IgD-negative memory B cell (primary cell): ENCODE results near the gene MAD1L1. TPM values are rescaled to one million over a fixed set of nuclear protein-coding genes. Genes with fewer than 3 reads are reported as not detected.
"Not testable (repeated sequence)": the region's sequence is repeated elsewhere in the genome, so short reads cannot be mapped to it uniquely, and the experiment has no call there.

Source experiments
- H3K27ac Mint-ChIP-seq, 3 donors: one replicate each; pipeline ENCODE4 v1.8.0; 2020 to 2022; ENCODE audit warnings: mild to moderate bottlenecking in 3 of 3, mixed read lengths in 3 of 3, moderate library complexity in 1 of 3
- H3K27me3 Mint-ChIP-seq: one replicate; pipeline ENCODE4 v1.8.0; 2021; ENCODE audit warnings: mixed read lengths
- H3K36me3 Mint-ChIP-seq: one replicate; pipeline ENCODE4 v1.8.0; 2020; ENCODE audit warnings: mild to moderate bottlenecking, mixed read lengths
- H3K4me1 Mint-ChIP-seq, 3 donors: one replicate each; pipeline ENCODE4 v1.8.0; 2020 to 2022; ENCODE audit warnings: mixed read lengths in 3 of 3, mild to moderate bottlenecking in 1 of 3
- H3K4me3 Mint-ChIP-seq, 4 donors: one replicate each; pipeline ENCODE4 v1.8.0; 2020 to 2022; ENCODE audit warnings: mild to moderate bottlenecking in 4 of 4, mixed read lengths in 4 of 4, moderate library complexity in 3 of 4
- H3K9me3 Mint-ChIP-seq, 3 donors: one replicate each; pipeline ENCODE4 v1.8.0; 2020 to 2021; ENCODE audit warnings: mixed read lengths in 3 of 3, mild to moderate bottlenecking in 1 of 3
- polyA plus RNA-seq: library from polyadenylated mRNA; unstranded; fragments of 300-500 nt; fragmentation: Illumina TruSeq; gene quantifications from one replicate; pipeline ENCODE4 v1.2.3, GENCODE V29; 2021

Gene MAD1L1
- polyA plus RNA-seq, 1 donor from 2014 or later = 133 TPM

DNA sequence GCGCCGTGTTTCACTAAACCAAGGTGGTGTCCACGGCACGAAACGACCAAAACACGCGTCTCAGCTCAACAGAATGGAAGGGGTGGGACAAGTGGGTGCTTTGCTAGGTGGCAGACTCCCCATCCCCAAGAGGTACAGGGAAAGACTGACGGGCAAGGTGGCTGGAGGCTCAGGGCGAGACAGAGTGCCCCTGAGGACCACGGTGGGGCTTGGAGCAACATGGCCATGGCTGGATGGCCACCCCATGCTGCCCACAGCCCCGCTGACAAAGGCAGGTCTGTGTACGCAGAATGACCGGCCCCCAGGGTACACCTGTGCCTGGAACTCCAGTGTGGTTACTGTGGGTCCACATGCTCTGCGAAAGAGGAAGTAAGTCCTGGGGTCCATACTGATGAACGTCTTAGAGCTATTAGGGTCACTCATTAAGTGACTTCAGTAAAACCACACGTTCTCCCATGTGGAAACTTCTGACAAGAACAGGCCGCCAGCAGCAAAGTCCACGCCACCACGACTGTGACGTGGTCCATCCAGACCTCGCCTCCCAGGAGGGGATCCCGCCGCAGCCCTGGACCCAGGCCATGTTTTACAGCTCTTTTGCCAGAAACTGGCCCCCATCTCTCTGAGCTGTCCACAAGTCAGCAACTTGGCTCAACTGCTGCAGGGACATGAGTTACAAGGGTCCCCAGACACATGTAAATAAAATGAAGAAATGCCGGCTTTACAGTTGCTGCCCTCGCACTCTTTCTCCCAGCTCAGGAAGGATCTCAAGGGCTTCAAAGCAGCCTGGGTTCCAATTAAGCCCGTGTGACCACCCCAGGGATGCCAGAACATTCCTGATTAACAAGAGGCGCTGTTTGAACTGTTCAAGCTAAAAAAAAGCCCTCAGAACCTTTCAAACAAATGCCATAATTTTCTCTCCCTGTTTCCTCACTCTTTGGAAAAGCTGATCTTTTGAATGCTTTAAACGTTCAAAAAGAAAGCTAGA lies 66.8 kb downstream of the MAD1L1 start:
- peaks cover 7% of the 10 kb centered on the region for H3K36me3 Mint-ChIP-seq
- H3K27ac Mint-ChIP-seq = peak overlapping the region in 1 of 3 donors; percentile 97
- peaks cover 5 to 12% (median 7%) of the 10 kb centered on the region in 3 donors for H3K4me1 Mint-ChIP-seq
- H3K9me3 Mint-ChIP-seq = no peaks in the 10 kb centered on the region
- no peak overlapping the region for H3K4me3 Mint-ChIP-seq
- H3K27me3 Mint-ChIP-seq = no peaks in the 10 kb centered on the region

DNA sequence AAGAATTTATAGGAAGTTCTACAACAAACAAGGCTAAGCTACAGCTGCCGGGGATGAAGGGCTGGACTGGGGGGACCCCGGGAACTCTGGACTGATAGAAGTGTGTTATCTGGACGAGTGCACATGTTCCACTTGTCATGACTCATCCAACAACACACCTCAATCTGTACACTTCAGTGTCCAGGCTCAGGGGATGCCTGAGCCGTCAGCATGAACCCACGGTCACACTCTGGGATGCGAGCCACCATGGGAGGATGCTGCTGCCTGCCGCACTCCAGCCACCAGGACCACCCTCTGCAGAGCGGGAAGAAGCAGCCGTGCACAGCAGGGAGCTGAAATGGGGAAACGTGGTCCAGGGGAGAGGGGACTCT lies 67.5 kb downstream of the MAD1L1 start:
- Mint-ChIP-seq H3K9me3 (no peaks in the 10 kb centered on the region), H3K4me1 (peaks cover 5 to 12% (median 7%) of the 10 kb centered on the region in 3 donors), H3K36me3 (peaks cover 7% of the 10 kb centered on the region), H3K27ac (peak overlapping the region in 1 of 3 donors; percentile 97), H3K4me3 (peak overlapping the region in 1 of 4 donors; percentile 90), H3K27me3 (no peaks in the 10 kb centered on the region)

DNA sequence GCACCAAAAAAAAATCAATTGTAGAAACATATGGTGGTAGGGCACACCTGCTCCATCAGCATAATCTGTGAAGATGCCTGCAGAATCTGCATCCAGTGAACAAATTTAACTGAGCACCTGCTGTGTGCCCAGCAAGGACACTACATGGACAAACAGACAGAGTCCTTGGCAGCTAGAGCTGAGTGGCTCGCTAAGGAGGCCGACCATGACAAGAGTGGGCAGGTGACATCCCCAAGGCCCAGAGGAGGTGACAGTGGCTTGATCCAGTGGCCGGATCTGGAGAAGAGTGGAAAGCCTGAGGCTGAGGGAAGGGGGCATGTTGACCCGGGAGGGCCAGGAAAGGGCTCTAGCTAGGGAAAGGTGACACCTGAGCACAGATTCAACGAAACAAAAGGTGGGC lies 68.1 kb downstream of the MAD1L1 start:
- H3K36me3 Mint-ChIP-seq = peaks cover 7% of the 10 kb centered on the region
- H3K4me3 Mint-ChIP-seq = no peak overlapping the region
- H3K27ac Mint-ChIP-seq = no peak overlapping the region
- no peaks in the 10 kb centered on the region for H3K9me3 Mint-ChIP-seq
- no peaks in the 10 kb centered on the region for H3K27me3 Mint-ChIP-seq
- peaks cover 5 to 12% (median 7%) of the 10 kb centered on the region in 3 donors for H3K4me1 Mint-ChIP-seq

DNA sequence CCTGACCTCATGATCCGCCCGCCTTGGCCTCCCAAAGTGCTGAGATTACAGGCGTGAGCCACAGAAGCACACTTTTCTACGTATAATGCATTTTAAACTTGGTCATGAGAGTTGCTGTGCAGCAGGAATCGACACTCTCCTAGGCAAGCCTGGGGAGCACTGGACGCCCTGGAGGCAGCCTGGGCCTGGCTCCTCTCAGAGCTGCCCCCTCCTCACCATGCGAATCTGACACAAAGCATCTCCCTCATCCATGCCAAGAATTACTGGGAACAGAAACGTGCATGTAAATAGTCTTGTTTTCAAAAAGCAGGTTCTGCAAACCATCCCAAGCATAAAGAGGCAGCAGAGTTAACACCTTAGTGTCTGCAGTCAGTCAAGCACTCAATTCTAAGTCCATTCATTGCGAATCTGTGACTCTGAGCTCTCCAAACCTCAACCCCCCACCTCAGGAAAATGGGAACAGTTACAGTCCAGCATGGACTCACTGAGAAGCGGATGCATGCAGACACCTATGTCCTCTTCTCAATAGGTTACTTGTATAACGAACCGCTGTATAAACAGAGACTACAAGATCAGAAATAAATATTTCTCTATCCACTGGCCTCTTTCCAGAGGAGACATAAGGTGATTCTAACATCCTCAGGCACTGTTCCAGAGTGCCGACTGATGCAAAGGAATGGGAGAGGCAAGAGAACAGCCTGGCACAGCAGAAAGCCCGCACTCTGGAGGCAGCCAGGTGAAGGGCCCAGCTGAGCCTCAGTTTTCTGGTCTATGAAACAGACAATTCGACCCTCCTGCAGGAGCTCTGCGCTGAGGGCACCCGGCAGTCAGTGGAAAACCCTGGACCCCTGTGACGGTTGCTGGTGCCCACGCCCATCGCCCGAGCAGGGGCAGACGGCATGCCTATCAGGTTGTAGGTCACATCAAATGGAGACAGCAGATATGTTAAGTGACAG lies 68.9 kb downstream of the MAD1L1 start:
- peaks cover 6% of the 10 kb centered on the region for H3K36me3 Mint-ChIP-seq
- peaks cover 5 to 12% (median 7%) of the 10 kb centered on the region in 3 donors for H3K4me1 Mint-ChIP-seq
- peak overlapping the region in 1 of 4 donors; percentile 45 for H3K4me3 Mint-ChIP-seq
- H3K9me3 Mint-ChIP-seq = no peaks in the 10 kb centered on the region
- H3K27me3 Mint-ChIP-seq = no peaks in the 10 kb centered on the region
- peak overlapping the region in 1 of 3 donors; percentile 23 for H3K27ac Mint-ChIP-seq

DNA sequence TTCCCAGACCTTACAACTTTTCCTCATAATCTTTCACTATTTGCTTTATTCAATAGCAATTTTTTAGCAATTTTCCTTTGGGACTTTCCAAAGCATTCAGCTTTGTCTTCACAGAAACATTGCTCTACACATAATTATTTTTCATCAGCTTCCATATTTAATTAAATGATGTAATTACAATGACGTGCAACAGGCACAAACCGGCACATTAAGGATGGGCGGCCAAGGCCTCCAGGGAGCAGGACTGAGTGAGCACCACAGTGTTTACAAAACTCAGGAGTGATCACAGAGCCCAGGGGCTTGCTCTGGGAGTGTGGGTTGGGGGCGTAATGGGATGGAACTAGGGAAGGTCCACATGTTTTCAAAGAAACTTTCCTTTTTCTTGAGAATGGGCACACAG lies 69.8 kb downstream of the MAD1L1 start:
- Mint-ChIP-seq H3K27me3 (no peaks in the 10 kb centered on the region), H3K27ac (no peak overlapping the region), H3K4me3 (no peak overlapping the region), H3K36me3 (peaks cover 6% of the 10 kb centered on the region), H3K4me1 (peaks cover 5 to 12% (median 7%) of the 10 kb centered on the region in 3 donors), H3K9me3 (no peaks in the 10 kb centered on the region)

DNA sequence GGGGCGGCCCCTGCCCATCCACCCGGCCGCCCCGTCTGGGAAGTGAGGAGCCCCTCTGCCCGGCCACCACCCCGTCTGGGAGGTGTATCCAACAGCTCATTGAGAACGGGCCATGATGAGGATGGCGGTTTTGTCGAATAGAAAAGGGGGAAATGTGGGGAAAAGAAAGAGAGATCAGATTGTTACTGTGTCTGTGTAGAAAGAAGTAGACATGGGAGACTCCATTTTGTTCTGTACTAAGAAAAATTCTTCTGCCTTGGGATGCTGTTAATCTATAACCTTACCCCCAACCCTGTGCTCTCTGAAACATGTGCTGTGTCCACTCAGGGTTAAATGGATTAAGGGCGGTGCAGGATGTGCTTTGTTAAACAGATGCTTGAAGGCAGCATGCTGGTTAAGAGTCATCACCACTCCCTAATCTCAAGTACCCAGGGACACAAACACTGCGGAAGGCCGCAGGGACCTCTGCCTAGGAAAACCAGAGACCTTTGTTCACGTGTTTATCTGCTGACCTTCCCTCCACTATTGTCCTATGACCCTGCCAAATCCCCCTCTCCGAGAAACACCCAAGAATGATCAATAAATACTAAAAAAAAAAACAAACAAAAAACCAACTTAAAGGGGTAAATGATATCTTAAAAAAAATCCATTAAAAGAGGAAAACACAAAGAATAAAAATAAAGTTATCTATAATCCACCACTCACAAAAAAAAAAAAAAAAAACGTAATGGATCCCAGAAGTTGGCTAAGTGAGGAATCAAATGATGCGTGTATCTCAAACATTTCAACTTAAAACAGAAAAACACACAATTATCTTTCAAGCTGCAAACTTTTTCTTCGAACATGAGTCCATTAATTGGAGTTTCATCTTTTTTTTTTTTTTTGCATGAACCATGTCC lies 70.5 kb downstream of the MAD1L1 start:
- H3K27me3 Mint-ChIP-seq, H3K27ac Mint-ChIP-seq, H3K36me3 Mint-ChIP-seq, H3K4me3 Mint-ChIP-seq, H3K9me3 Mint-ChIP-seq: not testable (repeated sequence)
- H3K4me1 Mint-ChIP-seq = peaks cover 5 to 12% (median 7%) of the 10 kb centered on the region in 3 donors

DNA sequence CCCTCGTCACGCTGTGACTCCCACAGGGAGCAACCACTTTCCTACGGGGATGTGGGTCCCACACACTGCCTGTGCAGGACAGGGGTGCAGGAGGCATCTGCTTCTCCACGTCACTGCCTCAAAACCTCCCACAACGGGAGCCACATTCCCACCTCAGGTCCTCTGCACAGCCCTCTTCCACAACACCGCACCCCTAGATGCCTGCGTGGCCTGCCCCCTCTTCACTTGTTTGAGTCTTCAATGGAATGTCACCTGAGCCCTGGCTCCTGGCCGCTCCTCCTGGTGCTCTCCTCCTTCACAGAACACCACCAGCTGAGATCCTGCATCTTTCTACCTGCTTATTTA lies 73.6 kb downstream of the MAD1L1 start:
- Mint-ChIP-seq H3K27ac (peak overlapping the region in 1 of 3 donors; percentile 29), H3K9me3 (no peaks in the 10 kb centered on the region), H3K4me1 (peaks cover 0 to 3% (median under 1%) of the 10 kb centered on the region in 3 donors), H3K27me3 (no peaks in the 10 kb centered on the region), H3K4me3 (no peak overlapping the region), H3K36me3 (peaks cover 4% of the 10 kb centered on the region)

DNA sequence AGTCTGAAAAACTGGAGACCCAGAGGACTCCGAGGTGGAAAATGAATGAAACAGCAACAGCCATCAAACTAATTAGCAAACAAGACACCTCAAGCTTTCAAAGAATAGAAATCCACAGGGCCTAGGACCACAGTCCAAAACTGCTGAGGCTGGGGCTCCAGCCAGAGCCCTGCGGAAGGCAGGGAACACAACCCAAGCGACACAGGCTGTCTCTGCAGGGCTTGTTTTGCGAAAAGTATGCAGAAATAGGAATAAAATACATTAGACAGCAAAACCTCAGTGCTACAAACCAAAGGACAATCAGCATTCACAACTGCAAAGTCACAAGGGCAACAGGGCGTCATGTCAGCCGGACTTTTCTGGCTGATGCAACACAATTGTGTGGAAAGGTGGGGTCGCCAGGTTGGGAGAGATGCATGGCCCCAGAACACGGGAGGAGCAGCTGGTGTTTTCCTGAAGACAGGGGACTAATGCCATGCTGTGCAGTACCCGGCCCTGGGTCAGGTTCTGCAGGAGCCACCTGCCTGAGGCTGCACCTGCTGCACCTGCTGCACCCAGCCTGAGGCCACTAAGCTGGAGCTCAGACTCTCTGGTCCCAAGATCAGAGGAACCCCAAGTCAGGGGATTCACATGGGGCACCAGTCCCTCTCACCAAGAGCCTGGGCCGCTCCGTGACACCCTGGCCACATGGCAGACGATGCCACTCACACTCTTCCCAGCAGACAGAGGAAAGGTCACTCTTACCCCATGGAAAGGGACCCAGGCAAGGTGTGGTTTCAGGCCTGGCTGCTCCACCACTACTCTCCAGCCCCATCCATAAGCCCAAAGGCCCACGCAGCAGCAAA lies 74.2 kb downstream of the MAD1L1 start:
- H3K27me3 Mint-ChIP-seq = no peaks in the 10 kb centered on the region
- H3K27ac Mint-ChIP-seq = peak overlapping the region in 1 of 3 donors; percentile 29
- no peaks in the 10 kb centered on the region for H3K9me3 Mint-ChIP-seq
- no peak overlapping the region for H3K4me3 Mint-ChIP-seq
- H3K4me1 Mint-ChIP-seq = peaks cover 0 to 4% (median 3%) of the 10 kb centered on the region in 3 donors
- H3K36me3 Mint-ChIP-seq = peaks cover 4% of the 10 kb centered on the region

DNA sequence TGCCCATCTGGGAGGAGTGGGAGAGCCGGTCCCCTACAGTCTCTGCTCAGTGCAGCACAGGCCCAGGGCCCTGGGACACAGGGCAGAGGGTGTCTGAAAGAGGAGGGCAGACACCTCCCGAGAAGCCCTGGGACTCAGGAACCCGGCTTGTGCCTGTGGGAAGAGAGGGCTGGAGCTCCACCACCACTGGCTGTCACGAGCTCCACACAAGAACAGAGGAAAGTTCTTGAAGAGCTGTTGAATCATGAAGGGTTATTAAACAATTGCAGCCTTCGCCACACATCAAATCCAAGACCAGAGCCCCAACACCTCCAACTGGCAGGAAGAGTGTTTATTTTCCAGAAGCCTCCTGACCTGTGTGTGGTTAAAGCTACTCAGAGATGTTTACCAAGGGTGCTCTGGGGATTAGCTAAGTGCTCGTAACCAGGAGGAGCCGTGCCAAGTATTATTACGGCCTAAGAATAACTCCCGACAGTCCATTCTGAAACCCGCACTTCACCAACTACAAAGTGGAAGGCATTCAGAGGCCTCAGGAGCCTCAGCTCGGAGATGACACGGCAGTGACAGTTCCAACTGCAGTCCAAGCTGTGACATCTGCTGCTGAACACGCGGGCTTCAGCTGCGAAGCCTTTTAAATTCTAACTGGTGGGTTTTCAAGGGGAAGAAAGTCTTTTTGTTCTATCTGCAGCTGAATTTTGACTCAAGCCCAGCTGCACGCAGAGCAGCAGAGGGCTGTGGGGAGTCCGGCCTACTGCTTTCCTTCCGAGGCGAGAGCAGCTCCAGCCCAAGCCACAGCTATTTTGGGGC lies 75.1 kb downstream of the MAD1L1 start:
- Mint-ChIP-seq H3K9me3 (no peaks in the 10 kb centered on the region), H3K4me3 (no peak overlapping the region), H3K36me3 (peaks cover 1% of the 10 kb centered on the region), H3K4me1 (peaks cover 0 to 10% (median under 1%) of the 10 kb centered on the region in 3 donors), H3K27me3 (no peaks in the 10 kb centered on the region), H3K27ac (peak overlapping the region in 1 of 3 donors; percentile 85)

DNA sequence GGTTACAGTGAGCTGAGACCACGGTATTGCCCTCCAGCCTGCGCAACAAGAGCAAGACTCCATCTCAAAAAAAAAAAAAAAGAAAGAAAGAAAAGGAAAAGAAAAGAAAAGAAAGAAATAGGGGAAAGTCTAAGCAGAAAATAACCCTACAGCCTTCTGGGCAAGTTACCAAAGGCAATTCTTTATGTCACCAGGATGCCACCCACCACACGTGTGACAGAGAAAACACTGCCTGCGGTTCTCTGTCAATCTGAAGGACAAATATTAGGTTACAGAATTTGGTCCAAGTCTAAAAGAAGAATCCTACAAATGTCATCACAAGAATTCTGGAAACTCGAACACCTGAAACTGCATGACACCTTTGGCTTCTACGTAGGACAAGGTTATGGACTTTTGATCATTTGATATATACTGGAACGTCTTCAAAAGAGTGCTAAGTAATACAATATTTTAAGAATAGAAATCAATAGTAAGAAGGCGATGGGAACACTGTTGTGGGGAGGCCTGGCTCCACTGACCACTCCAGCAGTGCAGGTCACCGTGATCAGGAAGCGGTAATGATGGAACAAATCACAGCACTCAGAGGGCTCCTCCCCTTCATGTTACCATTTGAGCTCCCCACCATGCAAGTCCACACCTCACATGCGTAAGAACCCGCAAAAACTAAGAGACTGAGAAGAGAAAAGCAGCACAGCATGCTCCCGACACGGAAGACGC lies 75.8 kb downstream of the MAD1L1 start:
- Mint-ChIP-seq H3K4me3 (no peak overlapping the region), H3K27ac (peak overlapping the region in 1 of 3 donors; percentile 85), H3K4me1 (peaks cover 0 to 10% (median 0%) of the 10 kb centered on the region in 3 donors), H3K9me3 (no peaks in the 10 kb centered on the region), H3K27me3 (no peaks in the 10 kb centered on the region), H3K36me3 (peaks cover 1% of the 10 kb centered on the region)

DNA sequence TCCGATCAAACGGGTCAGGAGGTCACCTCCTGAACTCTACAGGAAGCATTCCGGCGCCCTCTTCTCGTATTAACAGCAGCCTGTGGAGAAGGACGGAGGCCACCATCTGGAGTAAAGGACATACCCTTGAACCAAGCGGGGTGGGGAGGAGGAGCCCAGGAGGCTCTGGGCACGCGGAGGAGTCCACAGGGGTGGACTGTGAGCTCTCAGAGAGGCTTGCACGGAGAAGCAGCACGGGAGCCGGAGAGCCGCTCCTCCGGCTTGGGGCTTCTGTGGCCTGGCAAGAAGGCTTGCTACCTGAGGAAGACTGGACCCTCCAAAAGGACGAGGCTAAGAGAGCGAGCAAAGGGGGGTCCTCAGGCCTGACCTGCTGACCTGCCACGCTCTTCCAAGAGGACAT lies 77.9 kb downstream of the MAD1L1 start:
- Mint-ChIP-seq H3K36me3 (peaks cover 1% of the 10 kb centered on the region), H3K4me1 (peaks cover 0 to 10% (median 0%) of the 10 kb centered on the region in 3 donors), H3K27me3 (no peaks in the 10 kb centered on the region), H3K9me3 (no peaks in the 10 kb centered on the region), H3K27ac (no peak overlapping the region), H3K4me3 (no peak overlapping the region)

DNA sequence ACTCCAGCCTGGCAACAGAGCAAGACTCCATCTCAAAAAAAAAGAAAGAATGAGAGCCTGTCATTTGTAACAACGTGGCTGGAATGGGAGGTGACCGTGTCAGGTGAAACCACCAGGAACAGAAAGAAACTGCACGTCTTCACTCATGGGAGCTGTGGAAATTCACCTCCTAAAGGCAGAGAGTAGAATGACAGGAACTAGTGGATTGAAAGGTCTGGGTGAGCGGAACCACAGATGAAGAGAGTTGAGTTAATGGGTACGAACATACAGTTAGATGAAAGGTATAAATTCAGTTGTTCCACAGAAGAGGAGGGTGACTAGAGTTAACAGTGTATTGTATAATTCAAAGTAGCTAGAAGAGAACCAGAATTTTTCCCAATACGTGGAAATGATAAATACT lies 78.6 kb downstream of the MAD1L1 start:
- no peak overlapping the region for H3K27ac Mint-ChIP-seq
- no peaks in the 10 kb centered on the region for H3K27me3 Mint-ChIP-seq
- H3K36me3 Mint-ChIP-seq = peaks cover under 1% of the 10 kb centered on the region
- H3K4me1 Mint-ChIP-seq = peaks cover 0 to 10% (median 0%) of the 10 kb centered on the region in 3 donors
- H3K4me3 Mint-ChIP-seq = no peak overlapping the region
- H3K9me3 Mint-ChIP-seq = no peaks in the 10 kb centered on the region
